Cardiac muscle cell (in vitro differentiated cells and primary cell): ENCODE results near the gene TBC1D7. TPM values are rescaled to one million over a fixed set of nuclear protein-coding genes. Genes with fewer than 3 reads are reported as not detected.
A peak's percentile ranks its signal among the peaks of the same experiment; 100 is the strongest.

Experiments
- DNase-seq, 2 donors: peaks; one replicate each; pipeline versions ENCODE4 v3.0.0 to v3.0.0-alpha.2; 2010 to 2017; ENCODE audit warnings: low read depth in 1 of 2, low spot score in 1 of 2
- H3K27ac ChIP-seq: fragments of 200-600 bp; sonication (generic); 2 replicates; pipeline ENCODE4 v1.5.1; 2016
- H3K27me3 ChIP-seq: fragments of 200-600 bp; sonication (generic); 2 replicates; pipeline ENCODE4 v1.6.0; 2016; ENCODE audit warnings: control low read depth
- H3K36me3 ChIP-seq: fragments of 200-600 bp; sonication (generic); 2 replicates; pipeline ENCODE4 v1.5.1; 2016; ENCODE audit warnings: control low read depth
- H3K4me1 ChIP-seq: fragments of 200-600 bp; sonication (generic); 2 replicates; pipeline ENCODE4 v1.8.1; 2017; ENCODE audit warnings: low read depth, mild to moderate bottlenecking, mixed run types
- H3K4me3 ChIP-seq: fragments of 200-600 bp; sonication (generic); 2 replicates; pipeline ENCODE4 v1.5.1; 2016; ENCODE audit warnings: mild to moderate bottlenecking
- H3K9me3 ChIP-seq: fragments of 200-600 bp; sonication (generic); 2 replicates; pipeline ENCODE4 v1.5.1; 2017; ENCODE audit warnings: low read depth, mild to moderate bottlenecking, control low read depth
- CTCF ChIP-seq: IDR thresholded peaks from 2 replicates; pipeline ENCODE4 v1.5.1; 2012; ENCODE audit warnings: low read depth, mild to moderate bottlenecking, low read length
- polyA plus RNA-seq: library from polyadenylated mRNA; unstranded; fragments of >200 nt; fragmentation: Nextera tagmentation; extraction: Ambion mirVana; gene quantifications from 2 replicates; pipeline ENCODE4 v1.2.1, GENCODE V29; 2016
- total RNA-seq: library from RNA; depleted of rRNA; stranded (reverse); fragments of >200 nt; gene quantifications from 2 replicates; pipeline ENCODE4 v1.2.3, GENCODE V29; 2016

TBC1D7 gene
- total RNA-seq: 36.8 and 39.2 TPM in 2 replicates
- polyA plus RNA-seq: 84.5 and 108 TPM in 2 replicates

GRCh38 chr6:13328076-13328874 is at the start of gene TBC1D7:
Gene TBC1D7, minus strand, starts transcription at chr6:13328537. Its CDS starts 1,639 bp downstream, at chr6:13326898.
- H3K36me3 ChIP-seq: peaks cover 18% of the 10 kb centered on the region
- H3K27ac ChIP-seq: peak within 1 kb of the TSS; percentile 92
- peak; percentile 18 for TF ChIP-seq CTCF
- H3K4me3 ChIP-seq: peak within 1 kb of the TSS; percentile 91
- peak; percentile 92 to 94 for DNase-seq
- no peaks in the 10 kb centered on the region for H3K9me3 ChIP-seq
- peaks cover 34% of the 10 kb centered on the region for H3K4me1 ChIP-seq
- no peaks in the 10 kb centered on the region for H3K27me3 ChIP-seq

DNA sequence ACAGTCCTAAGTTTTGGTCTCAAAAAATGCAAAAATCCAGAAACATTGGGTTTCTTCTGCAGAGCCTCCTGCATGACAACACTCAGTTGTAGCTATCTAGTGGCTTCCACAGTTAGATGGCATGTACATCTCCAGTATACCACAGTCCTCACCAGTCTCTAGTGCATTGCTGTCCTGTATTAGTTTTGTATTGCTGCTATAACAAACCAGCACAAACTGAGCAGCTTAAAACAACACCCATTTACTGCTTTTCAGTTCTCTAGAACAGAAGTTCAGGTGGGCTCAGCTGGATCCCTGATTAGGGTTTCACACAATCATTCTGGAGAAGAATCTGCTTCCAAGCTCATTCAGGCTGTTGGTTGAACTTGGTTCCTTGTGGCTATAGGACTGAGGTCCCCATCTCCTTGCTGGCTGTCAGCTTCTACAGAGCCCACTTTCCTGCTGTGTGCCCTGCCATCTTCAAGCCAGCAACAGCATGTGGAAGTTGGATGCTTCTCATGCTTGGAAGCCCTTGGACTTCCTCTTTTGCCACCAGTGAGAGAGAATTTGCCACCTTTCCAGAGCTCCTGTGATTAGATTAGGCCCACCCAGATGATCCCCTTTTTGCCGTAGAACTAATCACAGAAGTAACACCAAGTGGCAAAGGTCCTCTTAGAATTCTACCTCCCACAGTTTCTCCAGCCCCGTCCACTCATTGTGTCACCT is 48.9 kb upstream of the TBC1D7 start:
- Histone ChIP-seq H3K4me3 (no peak overlapping the region), H3K9me3 (no peaks in the 10 kb centered on the region), H3K4me1 (peaks cover 34% of the 10 kb centered on the region), H3K36me3 (no peaks in the 10 kb centered on the region), H3K27ac (no peak overlapping the region), H3K27me3 (no peaks in the 10 kb centered on the region)
- DNase-seq: no peak
- TF ChIP-seq CTCF: no peak

DNA sequence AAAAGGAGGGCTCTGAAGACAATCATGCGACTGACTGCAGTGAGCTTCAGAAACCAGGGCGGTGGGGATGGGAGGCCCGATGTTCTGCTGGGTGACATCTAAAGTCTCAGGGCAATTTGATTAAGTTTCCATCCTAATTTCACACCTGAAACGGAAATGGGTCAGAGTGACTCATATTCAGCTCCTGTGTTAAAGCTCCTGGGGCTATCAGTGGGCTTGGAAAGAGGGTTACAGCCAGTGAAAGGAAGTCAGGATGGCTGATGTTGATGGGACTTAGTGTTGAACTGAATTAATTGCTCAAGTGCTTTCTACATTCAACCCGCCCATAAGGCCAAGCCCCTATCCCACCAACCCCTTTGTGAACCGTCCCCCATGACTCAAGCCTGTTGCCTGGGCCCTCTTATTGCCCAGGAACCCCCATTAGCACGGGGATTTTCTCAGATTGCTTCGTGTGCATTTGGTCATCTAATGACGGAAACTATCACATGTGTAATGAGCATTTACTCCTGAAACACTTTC is 47.1 kb upstream of the TBC1D7 start:
- H3K4me1 ChIP-seq: peaks cover 34% of the 10 kb centered on the region
- no peak for TF ChIP-seq CTCF
- H3K36me3 ChIP-seq: no peaks in the 10 kb centered on the region
- H3K27me3 ChIP-seq: no peaks in the 10 kb centered on the region
- DNase-seq: no peak
- H3K27ac ChIP-seq: no peak overlapping the region
- H3K9me3 ChIP-seq: no peaks in the 10 kb centered on the region
- H3K4me3 ChIP-seq: no peak overlapping the region

DNA sequence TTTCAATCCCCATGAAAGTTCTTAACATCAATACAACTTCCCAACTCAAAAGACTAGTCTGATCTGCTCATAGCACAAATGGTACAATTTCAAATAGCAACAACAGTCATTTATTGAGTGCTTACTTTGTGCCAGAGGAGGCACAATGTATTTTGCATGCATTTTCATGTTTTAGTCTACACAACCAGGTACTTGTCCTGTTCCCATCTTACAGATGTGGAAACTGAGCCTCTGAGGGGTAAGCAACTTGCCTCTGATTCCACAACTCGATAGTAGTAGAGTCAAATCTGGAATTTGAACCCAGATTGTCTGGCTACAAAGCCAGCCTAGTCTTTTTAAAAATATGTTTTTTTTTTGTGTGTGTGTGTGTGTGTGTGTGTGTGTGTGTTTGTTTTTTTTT is 45.6 kb upstream of the TBC1D7 start:
- no peaks in the 10 kb centered on the region for H3K9me3 ChIP-seq
- H3K27ac ChIP-seq: no peak overlapping the region
- peaks cover 30% of the 10 kb centered on the region for H3K4me1 ChIP-seq
- H3K4me3 ChIP-seq: no peak overlapping the region
- no peaks in the 10 kb centered on the region for H3K36me3 ChIP-seq
- no peak for TF ChIP-seq CTCF
- H3K27me3 ChIP-seq: no peaks in the 10 kb centered on the region
- no peak for DNase-seq

DNA sequence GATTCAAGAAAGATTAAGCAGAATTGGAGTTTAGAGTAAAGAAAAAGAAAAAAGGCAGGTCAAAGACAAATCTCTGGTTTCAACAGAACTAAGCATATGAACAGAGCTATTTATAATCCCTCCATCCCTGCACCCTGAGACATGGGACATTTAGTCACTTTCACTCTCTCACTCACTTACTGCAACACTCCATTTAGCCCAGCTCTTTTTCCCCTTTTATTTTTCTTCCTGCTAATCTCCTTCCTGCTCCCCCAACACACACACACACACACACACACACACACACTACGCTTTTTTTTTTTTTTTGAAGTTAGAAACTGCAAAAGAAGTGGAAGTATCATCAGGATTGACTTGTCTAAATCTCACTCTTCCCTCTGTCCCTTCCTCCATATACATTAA is 45.1 kb upstream of the TBC1D7 start:
- Histone ChIP-seq H3K27me3 (no peaks in the 10 kb centered on the region), H3K36me3 (no peaks in the 10 kb centered on the region), H3K4me1 (peaks cover 31% of the 10 kb centered on the region), H3K27ac (no peak overlapping the region), H3K9me3 (no peaks in the 10 kb centered on the region), H3K4me3 (no peak overlapping the region)
- DNase-seq: no peak
- TF ChIP-seq CTCF: no peak
